HepG2 (cell line): ENCODE results near the gene KIAA0825. TPM values are rescaled to one million over a fixed set of nuclear protein-coding genes. Genes with fewer than 3 reads are reported as not detected.

ENCODE experiments used
- ATAC-seq: fragments of 200-7000 bp; cut with Tn5 transposase; 3 replicates; pipeline ENCODE4 v1.9.1; 2020; ENCODE audit warnings: mild to moderate bottlenecking, moderate library complexity
- BruUV-seq: library from RNA; stranded (reverse); fragments of 400-500 nt; replicated peaks from 2 replicates; lab custom pipeline; 2021; lab: Mats Ljungman, UMichigan
- CTCF ChIA-PET: fragments of 300-600 bp; formaldehyde crosslinking; extraction: SDS; loops from one replicate; lab custom pipeline; 2021; ENCODE audit warnings: low total read pairs, inconsistent platforms, low intra/inter-chr PET ratio; lab: Yijun Ruan, JAX
- POLR2A ChIA-PET: fragments of 350-600 bp; sonication (Branson Sonifier 250); formaldehyde crosslinking; loops from one replicate; lab custom pipeline; 2020; ENCODE audit warnings: antibody characterized with exemption, inconsistent platforms; lab: Yijun Ruan, JAX
- DNase-seq: peaks from one replicate; pipeline ENCODE4 v3.0.0-alpha.2; 2015; ENCODE audit warnings: low spot score
- FAIRE-seq: peaks from 3 replicates; lab custom pipeline; 2011; peaks lifted over from hg19 to GRCh38; lab: Jason Lieb, UNC
- H2AFZ ChIP-seq: one replicate; pipeline ENCODE4 v1.6.1; 2011; ENCODE audit warnings: low read length, inconsistent platforms
- H3K27ac ChIP-seq: fragments of 300-600 bp; 3 replicates; pipeline ENCODE4 v1.8.0; 2011; ENCODE audit warnings: mixed run types, mild to moderate bottlenecking, mixed read lengths, low read length, inconsistent platforms; ENCODE audit not compliant: insufficient read depth; ENCODE audit errors: extremely low read length
- H3K27me3 ChIP-seq, 2 experiments: fragments of 200-600 bp in 1 of 2; 2 replicates in 1 of 2; 3 replicates in 1 of 2; pipeline versions ENCODE4 v1.6.0 to v1.8.0; 2011; ENCODE audit warnings: low read length in 2 of 2, mild to moderate bottlenecking in 2 of 2, moderate library complexity in 2 of 2, inconsistent platforms in 1 of 2; ENCODE audit not compliant: insufficient read depth in 2 of 2, control insufficient read depth in 1 of 2
- H3K36me3 ChIP-seq, 2 experiments: fragments of 200-600 bp in 1 of 2; replicated peaks in 1 of 2; 2 replicates in 1 of 2; 3 replicates in 1 of 2; pipeline versions ENCODE4 v1.5.1 to v1.8.0; 2011; ENCODE audit warnings: low read length in 2 of 2, inconsistent platforms in 1 of 2; ENCODE audit not compliant: insufficient read depth in 2 of 2, control insufficient read depth in 1 of 2
- H3K4me1 ChIP-seq: 2 replicates; pipeline ENCODE4 v1.5.1; 2012; ENCODE audit warnings: low read length, inconsistent platforms; ENCODE audit not compliant: insufficient read depth
- H3K4me2 ChIP-seq: 2 replicates; pipeline ENCODE4 v1.6.0; 2011; ENCODE audit warnings: low read depth, low read length, inconsistent platforms
- H3K4me3 ChIP-seq, 3 experiments: fragments of 200-600 bp in 1 of 3; sonication (generic), shearing (Covaris generic) in 1 of 3; replicated peaks in 1 of 3; 2 replicates each; pipeline ENCODE4 v1.5.1; 2011 to 2016; ENCODE audit warnings: low read length in 3 of 3, inconsistent platforms in 2 of 3, low read depth in 2 of 3, mild to moderate bottlenecking in 2 of 3, control low read depth in 1 of 3, mixed read lengths in 1 of 3; ENCODE audit not compliant: insufficient read depth in 1 of 3
- H3K79me2 ChIP-seq: one replicate; pipeline ENCODE4 v1.6.1; 2011; ENCODE audit warnings: low read length, inconsistent platforms; ENCODE audit not compliant: insufficient read depth
- H3K9ac ChIP-seq: 2 replicates; pipeline ENCODE4 v1.6.0; 2011; ENCODE audit warnings: mild to moderate bottlenecking, low read depth, low read length, inconsistent platforms; ENCODE audit not compliant: insufficient read depth
- H3K9me3 ChIP-seq: 2 replicates; pipeline ENCODE4 v1.5.1; 2012; ENCODE audit warnings: mild to moderate bottlenecking, low read length
- H4K20me1 ChIP-seq: 2 replicates; pipeline ENCODE4 v1.6.0; 2011; ENCODE audit warnings: inconsistent platforms, mild to moderate bottlenecking, low read length, moderate library complexity; ENCODE audit not compliant: insufficient read depth
- EP300 ChIP-seq, 3 experiments: sonication (generic) in 1 of 3; formaldehyde crosslinking in 1 of 3; IDR thresholded peaks; 2 replicates each; pipeline versions ENCODE4 v1.5.1 to v1.6.1; 2011 to 2020; ENCODE audit warnings: low read depth in 2 of 3, low read length in 2 of 3, borderline replicate concordance in 1 of 3, improper control_type of control experiment in 1 of 3, mild to moderate bottlenecking in 1 of 3, missing genetic modification reagents in 1 of 3, moderate library complexity in 1 of 3
- FUBP1 ChIP-seq: sonication (generic); formaldehyde crosslinking; IDR thresholded peaks from 2 replicates; pipeline ENCODE4 v1.5.1; 2020; ENCODE audit warnings: missing genetic modification reagents, mild to moderate bottlenecking, borderline replicate concordance
- HCFC1 ChIP-seq: fragments of 150-350 bp; IDR thresholded peaks from 2 replicates; pipeline ENCODE4 v1.6.1; 2014; ENCODE audit warnings: low read depth, low read length
- HINFP ChIP-seq: sonication (generic); formaldehyde crosslinking; IDR thresholded peaks from 2 replicates; pipeline ENCODE4 v1.4.0; 2020; ENCODE audit warnings: low read depth, mild to moderate bottlenecking, missing genetic modification reagents
- PHF5A ChIP-seq: IDR thresholded peaks from one replicate; pipeline ENCODE4 v1.6.1; 2018; ENCODE audit warnings: low read depth, missing genetic modification reagents; ENCODE audit not compliant: unreplicated experiment
- POLR2AphosphoS5 ChIP-seq: IDR thresholded peaks from 2 replicates; pipeline ENCODE4 v1.6.1; 2012; ENCODE audit warnings: low read depth, low read length
- SUZ12 ChIP-seq: fragments of 150-350 bp; IDR thresholded peaks from 2 replicates; pipeline ENCODE4 v1.6.1; 2014; ENCODE audit warnings: low read depth, low read length
- ZKSCAN1 ChIP-seq: fragments of 150-350 bp; IDR thresholded peaks from 2 replicates; pipeline ENCODE4 v1.6.1; 2014; ENCODE audit warnings: low read length
- ZNF333 ChIP-seq: sonication (generic); formaldehyde crosslinking; IDR thresholded peaks from 2 replicates; pipeline ENCODE4 v1.4.0; 2020; ENCODE audit warnings: mild to moderate bottlenecking, missing genetic modification reagents, borderline replicate concordance
- ZNF34 ChIP-seq: sonication (generic); formaldehyde crosslinking; IDR thresholded peaks from 2 replicates; pipeline ENCODE4 v1.4.0; 2020; ENCODE audit warnings: mild to moderate bottlenecking, missing genetic modification reagents, borderline replicate concordance
- ZNF451 ChIP-seq: sonication (generic); formaldehyde crosslinking; IDR thresholded peaks from 2 replicates; pipeline ENCODE4 v1.5.0; 2020; ENCODE audit warnings: mild to moderate bottlenecking, missing genetic modification reagents
- ZNF570 ChIP-seq: sonication (generic); formaldehyde crosslinking; IDR thresholded peaks from 2 replicates; pipeline ENCODE4 v1.4.0; 2020; ENCODE audit warnings: mild to moderate bottlenecking, missing genetic modification reagents, borderline replicate concordance
- ZNF772 ChIP-seq: sonication (generic); formaldehyde crosslinking; IDR thresholded peaks from 2 replicates; pipeline ENCODE4 v1.5.0; 2020; ENCODE audit warnings: mild to moderate bottlenecking, missing genetic modification reagents
- ZNF780A ChIP-seq: sonication (generic); formaldehyde crosslinking; IDR thresholded peaks from 2 replicates; pipeline ENCODE4 v1.8.0; 2022; ENCODE audit warnings: mild to moderate bottlenecking, missing genetic modification reagents, moderate library complexity
- ZNF83 ChIP-seq: sonication (generic); formaldehyde crosslinking; IDR thresholded peaks from 2 replicates; pipeline ENCODE4 v1.4.0; 2020; ENCODE audit warnings: missing genetic modification reagents, mild to moderate bottlenecking, borderline replicate concordance
- WGBS: methylation state at CpG from one replicate; pipeline ENCODE4 v1.1.6; 2017; ENCODE audit warnings: low lambda C conversion rate; 5-methylcytosine and 5-hydroxymethylcytosine counted together
- in situ Hi-C: cut with HindIII; loops from 2 replicates; pipeline ENCODE4 v1.10.0; 2017; ENCODE audit warnings: low pct_unique_long_range_greater_than_20kb; ENCODE audit not compliant: extremely low pct_ligation_motif_present
- intact Hi-C: fragments of 100-400 bp; cut with micrococcal nuclease; formaldehyde crosslinking; loops from one replicate; pipeline ENCODE4 v1.10.0; 2022; ENCODE audit not compliant: unreplicated experiment
- polyA plus RNA-seq, 8 experiments: library from polyadenylated mRNA; depleted of rRNA in 3 of 8; stranded (reverse) in 7 of 8; unstranded in 1 of 8; fragments of >200 nt; fragmentation: Illumina TruSeq in 4 of 8; extraction: Trizol in 4 of 8; gene quantifications; 2 replicates each; pipeline versions ENCODE4 v1.2.1 to v1.2.3, GENCODE V29; 2011 to 2016; ENCODE audit warnings: low read depth in 4 of 8, missing spikeins in 1 of 8, mixed read lengths in 1 of 8; ENCODE audit not compliant: insufficient read depth in 1 of 8
- total RNA-seq, 5 experiments: library from RNA; depleted of rRNA; stranded (reverse); fragments of >200 nt; fragmentation: Illumina TruSeq; extraction: Trizol; gene quantifications; 2 replicates each; pipeline ENCODE4 v1.2.3, GENCODE V29; 2016; ENCODE audit warnings: low read depth in 1 of 5

Gene KIAA0825
- total and polyA plus RNA-seq, 2 of the 13 experiments (the other 11 are each of a cell fraction or from before 2014, with no cell fraction given): 0.05 to 0.51 TPM

GRCh38 chr5:94335936-94336335 lies 282.5 kb downstream of the KIAA0825 start (continued):
- TF ChIP-seq FUBP1 (CRISPR knock-in tag) (no peak), HINFP (no peak), POLR2AphosphoS5 (no peak), ZNF780A (CRISPR knock-in tag) (no peak), EP300 (IDR thresholded peaks at IDR 0.05; ENCODE audit: low read depth in 2 of 2, low read length in 2 of 2) (no peak), EP300 (CRISPR knock-in tag; IDR thresholded peaks at IDR 0.05; ENCODE audit: borderline replicate concordance) (no peak), PHF5A (CRISPR knock-in tag) (no peak), ZNF333 (CRISPR knock-in tag) (no peak), ZKSCAN1 (no peak)

- Histone ChIP-seq H3K9me3 (peaks cover 15% of the 10 kb centered on the region), H3K4me3 (no peak overlapping the region), H3K9ac (no peak overlapping the region), H2AFZ (no peak overlapping the region), H3K4me2 (no peak overlapping the region), H3K79me2 (no peaks in the 10 kb centered on the region), H3K4me1 (no peaks in the 10 kb centered on the region), H3K27me3 (no peaks in the 10 kb centered on the region), H3K27ac (no peak overlapping the region), H4K20me1 (no peaks in the 10 kb centered on the region; the same call in 1 of the 2 replicates), H3K36me3 (no peaks in the 10 kb centered on the region)
- in situ Hi-C loops: no loop called here
- DNase-seq: no peak
- TF ChIP-seq HCFC1: no peak
- no peak for TF ChIP-seq ZNF83 (CRISPR knock-in tag)
- no peak for TF ChIP-seq SUZ12
- TF ChIP-seq ZNF451 (CRISPR knock-in tag): no peak
- no peak for TF ChIP-seq ZNF570
- no peak for TF ChIP-seq ZNF34 (CRISPR knock-in tag)
- no peak for TF ChIP-seq ZNF772 (CRISPR knock-in tag)
- intact Hi-C loops: no loop called here
- no TSS peak for BruUV-seq
- ATAC-seq: no peak
- ChIA-PET POLR2A (no interaction called here), CTCF (no interaction called here)
- 5% methylated on average over 1 of the region's 1 CpG for WGBS
- FAIRE-seq: no peak
These were observed 289.3 kb downstream of the KIAA0825 start for GRCh38 chr5:94329115-94329514.
